GM23338 (cell line): ENCODE data around the gene CADPS2. TPM values are rescaled to one million over a fixed set of nuclear protein-coding genes. Genes with fewer than 3 reads are reported as not detected.

Source experiments
- ATAC-seq: fragments of 200-7000 bp; cut with Tn5 transposase; 3 replicates; pipeline ENCODE4 v1.9.1; 2020
- DNase-seq: peaks from one replicate; pipeline ENCODE4 v3.0.0-alpha.2; 2015; ENCODE audit warnings: low spot score
- H2AFZ ChIP-seq: fragments of 200-600 bp; sonication (generic); 2 replicates; pipeline ENCODE4 v1.8.0; 2016; ENCODE audit warnings: antibody characterized with exemption, mild to moderate bottlenecking, moderate library complexity
- H3F3A ChIP-seq: fragments of 200-600 bp; sonication (generic); replicated peaks from 2 replicates; pipeline ENCODE4 v1.8.0; 2017; ENCODE audit warnings: antibody characterized with exemption, mixed run types, low read depth
- H3K27ac ChIP-seq: fragments of 200-600 bp; sonication (generic); 2 replicates; pipeline ENCODE4 v1.6.1; 2016; ENCODE audit warnings: low read depth
- H3K27me3 ChIP-seq: fragments of 200-600 bp; sonication (generic); 2 replicates; pipeline ENCODE4 v1.8.0; 2016; ENCODE audit warnings: mild to moderate bottlenecking, mixed run types, moderate library complexity; ENCODE audit not compliant: insufficient read depth
- H3K36me3 ChIP-seq: fragments of 200-600 bp; sonication (generic); 2 replicates; pipeline ENCODE4 v1.8.0; 2016; ENCODE audit warnings: mild to moderate bottlenecking; ENCODE audit not compliant: insufficient read depth
- H3K4me1 ChIP-seq: fragments of 200-600 bp; sonication (generic); 2 replicates; pipeline ENCODE4 v1.8.0; 2016; ENCODE audit warnings: mild to moderate bottlenecking, moderate library complexity; ENCODE audit not compliant: insufficient read depth
- H3K4me2 ChIP-seq: fragments of 200-600 bp; sonication (generic); 2 replicates; pipeline ENCODE4 v1.7.1; 2017; ENCODE audit warnings: mixed run types
- H3K4me3 ChIP-seq: fragments of 200-600 bp; sonication (generic); 2 replicates; pipeline ENCODE4 v1.6.1; 2016; ENCODE audit warnings: mixed run types
- H3K79me2 ChIP-seq: fragments of 200-600 bp; sonication (generic); replicated peaks from 2 replicates; pipeline ENCODE4 v1.8.0; 2017; ENCODE audit warnings: mild to moderate bottlenecking; ENCODE audit not compliant: insufficient read depth
- H3K9me2 ChIP-seq: fragments of 200-600 bp; sonication (generic); 2 replicates; pipeline ENCODE4 v1.8.0; 2017; ENCODE audit not compliant: insufficient read depth
- H4K20me1 ChIP-seq: fragments of 200-600 bp; sonication (generic); replicated peaks from 2 replicates; pipeline ENCODE4 v1.8.0; 2017; ENCODE audit warnings: mild to moderate bottlenecking; ENCODE audit not compliant: insufficient read depth
- H3K27ac Mint-ChIP-seq: 2 replicates; pipeline ENCODE4 v1.8.0; 2020; ENCODE audit warnings: inconsistent platforms, mild to moderate bottlenecking, moderate library complexity, mixed read lengths
- H3K27me3 Mint-ChIP-seq: 3 replicates; pipeline ENCODE4 v1.8.0; 2022; ENCODE audit warnings: low read depth, mild to moderate bottlenecking, moderate library complexity, mixed read lengths, inconsistent platforms; ENCODE audit not compliant: insufficient read depth, poor library complexity
- H3K36me3 Mint-ChIP-seq: 3 replicates; pipeline ENCODE4 v1.8.0; 2021; ENCODE audit warnings: low read depth, mild to moderate bottlenecking, inconsistent platforms, moderate library complexity, mixed read lengths
- H3K4me1 Mint-ChIP-seq: 3 replicates; pipeline ENCODE4 v1.8.0; 2020; ENCODE audit warnings: mild to moderate bottlenecking, inconsistent platforms, mixed read lengths
- H3K4me3 Mint-ChIP-seq: 3 replicates; pipeline ENCODE4 v1.8.0; 2021; ENCODE audit warnings: moderate library complexity, mild to moderate bottlenecking, inconsistent platforms, mixed read lengths
- H3K9me3 Mint-ChIP-seq: 3 replicates; pipeline ENCODE4 v1.8.0; 2020; ENCODE audit warnings: moderate library complexity, mild to moderate bottlenecking, inconsistent platforms, mixed read lengths
- CREB1 ChIP-seq: fragments of 250-450 bp; sonication (Bioruptor Pico); IDR thresholded peaks from 2 replicates; pipeline ENCODE4 v1.5.0; 2020; ENCODE audit warnings: low read depth, mild to moderate bottlenecking, moderate library complexity
- ETS1 ChIP-seq: IDR thresholded peaks from 2 replicates; pipeline ENCODE4 v1.6.1; 2016; ENCODE audit warnings: antibody characterized with exemption
- EZH2 ChIP-seq: fragments of 200-600 bp; sonication (generic); IDR thresholded peaks from one replicate; pipeline ENCODE4 v1.8.0; 2017; ENCODE audit warnings: antibody characterized with exemption, mild to moderate bottlenecking, low read depth; ENCODE audit not compliant: unreplicated experiment
- EZH2phosphoT487 ChIP-seq: fragments of 200-600 bp; sonication (generic); IDR thresholded peaks from one replicate; pipeline ENCODE4 v1.8.1; 2018; ENCODE audit warnings: antibody characterized with exemption; ENCODE audit not compliant: unreplicated experiment
- JUNB ChIP-seq: IDR thresholded peaks from one replicate; pipeline ENCODE4 v1.6.1; 2016; ENCODE audit warnings: antibody characterized with exemption; ENCODE audit not compliant: unreplicated experiment
- NANOG ChIP-seq: IDR thresholded peaks from 2 replicates; pipeline ENCODE4 v1.6.1; 2016; ENCODE audit warnings: antibody characterized with exemption, borderline replicate concordance
- STAT1 ChIP-seq: IDR thresholded peaks from one replicate; pipeline ENCODE4 v1.6.1; 2016; ENCODE audit warnings: antibody characterized with exemption; ENCODE audit not compliant: unreplicated experiment
- ZNF114 ChIP-seq: fragments of 250-450 bp; sonication (Bioruptor Pico); IDR thresholded peaks from 2 replicates; pipeline ENCODE4 v1.5.0; 2020; ENCODE audit warnings: mild to moderate bottlenecking, moderate library complexity
- ZNF462 ChIP-seq: fragments of 250-450 bp; sonication (Bioruptor Pico); IDR thresholded peaks from 2 replicates; pipeline ENCODE4 v1.5.0; 2020; ENCODE audit warnings: mild to moderate bottlenecking, moderate library complexity
- polyA plus RNA-seq: library from polyadenylated mRNA; unstranded; fragments of >200 nt; fragmentation: Nextera tagmentation; extraction: Ambion mirVana; gene quantifications from 2 replicates; pipeline ENCODE4 v1.2.1, GENCODE V29; 2016
- total RNA-seq: library from RNA; depleted of rRNA; stranded (reverse); fragments of >200 nt; shearing (Covaris generic); gene quantifications from 2 replicates; pipeline ENCODE4 v1.2.3, GENCODE V29; 2014

Gene CADPS2
- total and polyA plus RNA-seq, 2 experiments from 2014 or later = 16.3 to 36.9 TPM

- TF ChIP-seq ZNF462 (CRISPR knock-in tag) (no peak), STAT1 (no peak), NANOG (no peak)
These were observed 360.9 kb downstream of the CADPS2 start (continued) for GRCh38 chr7:122525355-122525754.

GRCh38 chr7:122521767-122522166, 364.5 kb downstream of the CADPS2 start:
- Histone ChIP-seq H3K9me2 (no peaks in the 10 kb centered on the region), H3K27ac (no peak overlapping the region), H3F3A (no peaks in the 10 kb centered on the region), H4K20me1 (no peaks in the 10 kb centered on the region), H3K4me3 (no peak overlapping the region), H3K36me3 (no peaks in the 10 kb centered on the region), H3K4me1 (peaks cover 57% of the 10 kb centered on the region), H3K27me3 (no peaks in the 10 kb centered on the region), H2AFZ (no peak overlapping the region), H3K4me2 (peak overlapping the region; percentile 53), H3K79me2 (no peaks in the 10 kb centered on the region)
- H3K27ac Mint-ChIP-seq = no peak overlapping the region
- DNase-seq (no peak), ATAC-seq (no peak)
- no peaks in the 10 kb centered on the region for H3K36me3 Mint-ChIP-seq
- H3K9me3 Mint-ChIP-seq = no peaks in the 10 kb centered on the region
- H3K4me3 Mint-ChIP-seq = no peak overlapping the region
- H3K4me1 Mint-ChIP-seq = peaks cover 43% of the 10 kb centered on the region
- H3K27me3 Mint-ChIP-seq = peaks cover 2% of the 10 kb centered on the region
- TF ChIP-seq JUNB (no peak), EZH2 (no peak), ZNF462 (CRISPR knock-in tag) (no peak), NANOG (no peak), ZNF114 (no peak), CREB1 (no peak), ETS1 (no peak), STAT1 (no peak), EZH2phosphoT487 (no peak)
